Neural cell (in vitro differentiated cells): ENCODE measurements around the gene CD2.

Experiments used
- EP300 ChIP-seq: fragments of 450-650 bp; conservative IDR thresholded peaks from 2 replicates; pipeline ENCODE4 v1.6.1; 2014; ENCODE audit warnings: antibody characterized with exemption, mild to moderate bottlenecking, moderate library complexity; ENCODE audit not compliant: poor library complexity, severe bottlenecking
- POLR2AphosphoS5 ChIP-seq: IDR thresholded peaks from 2 replicates; pipeline ENCODE4 v1.6.1; 2012
- RAD21 ChIP-seq: fragments of 450-650 bp; conservative IDR thresholded peaks from 2 replicates; pipeline ENCODE4 v1.6.1; 2014; ENCODE audit warnings: antibody characterized with exemption, mild to moderate bottlenecking, moderate library complexity
- TF ChIP-seq, protein P1 (sequence below): fragments of 450-650 bp; IDR thresholded peaks from 2 replicates; pipeline ENCODE4 v1.5.1; 2014; ENCODE audit warnings: antibody characterized with exemption, mild to moderate bottlenecking, moderate library complexity; ENCODE audit not compliant: poor library complexity, severe bottlenecking
- TF ChIP-seq, protein P2 (sequence below): IDR thresholded peaks from 2 replicates; pipeline ENCODE4 v1.6.1; 2012; ENCODE audit warnings: borderline replicate concordance

DNA sequence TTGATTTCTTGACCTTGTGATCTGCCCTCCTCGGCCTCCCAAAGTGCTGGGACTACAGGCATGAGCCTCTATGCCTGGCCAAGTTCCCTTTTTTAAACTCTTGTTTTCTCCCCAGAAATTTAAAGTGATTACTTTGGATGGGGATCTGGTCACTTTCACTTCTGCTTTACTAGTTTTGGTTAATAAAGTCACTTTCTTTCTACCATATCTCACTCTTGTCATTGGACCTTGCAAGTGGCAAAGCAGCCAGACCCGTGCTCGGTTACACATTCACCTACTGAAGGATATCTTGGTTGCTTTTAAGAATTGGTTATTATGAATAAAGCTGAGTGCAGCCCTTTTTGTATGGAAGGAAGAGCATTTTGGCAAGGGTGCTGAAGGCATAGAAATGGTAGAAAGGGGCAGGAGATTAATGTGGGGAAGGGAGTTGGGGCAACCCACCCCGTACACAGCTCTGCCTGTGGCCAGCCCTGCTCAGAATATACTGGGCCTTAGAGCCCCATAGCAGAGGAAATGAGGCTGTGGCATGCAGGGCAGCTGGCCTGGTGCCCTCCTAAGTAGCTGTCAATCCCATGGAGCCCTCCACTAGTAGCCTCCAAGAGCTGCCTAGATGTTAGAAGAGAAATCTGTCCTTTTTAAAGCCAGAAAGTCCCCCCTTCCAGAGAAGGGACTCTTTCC, 40.7 kb downstream of the CD2 start:
- TF ChIP-seq, protein P1, sequence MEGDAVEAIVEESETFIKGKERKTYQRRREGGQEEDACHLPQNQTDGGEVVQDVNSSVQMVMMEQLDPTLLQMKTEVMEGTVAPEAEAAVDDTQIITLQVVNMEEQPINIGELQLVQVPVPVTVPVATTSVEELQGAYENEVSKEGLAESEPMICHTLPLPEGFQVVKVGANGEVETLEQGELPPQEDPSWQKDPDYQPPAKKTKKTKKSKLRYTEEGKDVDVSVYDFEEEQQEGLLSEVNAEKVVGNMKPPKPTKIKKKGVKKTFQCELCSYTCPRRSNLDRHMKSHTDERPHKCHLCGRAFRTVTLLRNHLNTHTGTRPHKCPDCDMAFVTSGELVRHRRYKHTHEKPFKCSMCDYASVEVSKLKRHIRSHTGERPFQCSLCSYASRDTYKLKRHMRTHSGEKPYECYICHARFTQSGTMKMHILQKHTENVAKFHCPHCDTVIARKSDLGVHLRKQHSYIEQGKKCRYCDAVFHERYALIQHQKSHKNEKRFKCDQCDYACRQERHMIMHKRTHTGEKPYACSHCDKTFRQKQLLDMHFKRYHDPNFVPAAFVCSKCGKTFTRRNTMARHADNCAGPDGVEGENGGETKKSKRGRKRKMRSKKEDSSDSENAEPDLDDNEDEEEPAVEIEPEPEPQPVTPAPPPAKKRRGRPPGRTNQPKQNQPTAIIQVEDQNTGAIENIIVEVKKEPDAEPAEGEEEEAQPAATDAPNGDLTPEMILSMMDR = no peak
- TF ChIP-seq, protein P2, sequence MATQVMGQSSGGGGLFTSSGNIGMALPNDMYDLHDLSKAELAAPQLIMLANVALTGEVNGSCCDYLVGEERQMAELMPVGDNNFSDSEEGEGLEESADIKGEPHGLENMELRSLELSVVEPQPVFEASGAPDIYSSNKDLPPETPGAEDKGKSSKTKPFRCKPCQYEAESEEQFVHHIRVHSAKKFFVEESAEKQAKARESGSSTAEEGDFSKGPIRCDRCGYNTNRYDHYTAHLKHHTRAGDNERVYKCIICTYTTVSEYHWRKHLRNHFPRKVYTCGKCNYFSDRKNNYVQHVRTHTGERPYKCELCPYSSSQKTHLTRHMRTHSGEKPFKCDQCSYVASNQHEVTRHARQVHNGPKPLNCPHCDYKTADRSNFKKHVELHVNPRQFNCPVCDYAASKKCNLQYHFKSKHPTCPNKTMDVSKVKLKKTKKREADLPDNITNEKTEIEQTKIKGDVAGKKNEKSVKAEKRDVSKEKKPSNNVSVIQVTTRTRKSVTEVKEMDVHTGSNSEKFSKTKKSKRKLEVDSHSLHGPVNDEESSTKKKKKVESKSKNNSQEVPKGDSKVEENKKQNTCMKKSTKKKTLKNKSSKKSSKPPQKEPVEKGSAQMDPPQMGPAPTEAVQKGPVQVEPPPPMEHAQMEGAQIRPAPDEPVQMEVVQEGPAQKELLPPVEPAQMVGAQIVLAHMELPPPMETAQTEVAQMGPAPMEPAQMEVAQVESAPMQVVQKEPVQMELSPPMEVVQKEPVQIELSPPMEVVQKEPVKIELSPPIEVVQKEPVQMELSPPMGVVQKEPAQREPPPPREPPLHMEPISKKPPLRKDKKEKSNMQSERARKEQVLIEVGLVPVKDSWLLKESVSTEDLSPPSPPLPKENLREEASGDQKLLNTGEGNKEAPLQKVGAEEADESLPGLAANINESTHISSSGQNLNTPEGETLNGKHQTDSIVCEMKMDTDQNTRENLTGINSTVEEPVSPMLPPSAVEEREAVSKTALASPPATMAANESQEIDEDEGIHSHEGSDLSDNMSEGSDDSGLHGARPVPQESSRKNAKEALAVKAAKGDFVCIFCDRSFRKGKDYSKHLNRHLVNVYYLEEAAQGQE = no peak
- TF ChIP-seq POLR2AphosphoS5 (no peak), RAD21 (no peak), EP300 (no peak)
